ENCODE results near the gene ITGB1BP2.
"Not testable (repeated sequence)": the region's sequence is repeated elsewhere in the genome, so short reads cannot be mapped to it uniquely, and the experiment has no call there.

Gene ITGB1BP2

GRCh38 chrX:71302461-71303213, 1.1 kb downstream of the ITGB1BP2 start:
- DNase-seq = no peak

GRCh38 chrX:71304561-71304960, 3.0 kb downstream of the ITGB1BP2 start:
- DNase-seq = no peak

GRCh38 chrX:71315917-71316316, 14.4 kb downstream of the ITGB1BP2 start:
- DNase-seq = no peak

- not testable (repeated sequence) for DNase-seq
These were observed 15.4 kb downstream of the ITGB1BP2 start for GRCh38 chrX:71316959-71317358.

- no peak for DNase-seq
These were observed 18.6 kb downstream of the ITGB1BP2 start for GRCh38 chrX:71320126-71320525.

- DNase-seq = no peak
These were observed 20.2 kb downstream of the ITGB1BP2 start for GRCh38 chrX:71321731-71322130.

GRCh38 chrX:71324452-71324851, 22.9 kb downstream of the ITGB1BP2 start:
- DNase-seq = not testable (repeated sequence)

- no peak for DNase-seq
These were observed 24.8 kb downstream of the ITGB1BP2 start for GRCh38 chrX:71326394-71326793.

- DNase-seq = not testable (repeated sequence)
These were observed 47.7 kb downstream of the ITGB1BP2 start for GRCh38 chrX:71349151-71349665.

GRCh38 chrX:71349867-71350266, 48.3 kb downstream of the ITGB1BP2 start:
- not testable (repeated sequence) for DNase-seq

GRCh38 chrX:71352439-71352838, 50.9 kb downstream of the ITGB1BP2 start:
- DNase-seq = not testable (repeated sequence)

Measured in NCI-H1092 treated with DMSO at 0.1 percent for 48 hours (cell line).